Measurements from ENCODE around the gene PDCD10.

Gene PDCD10

GRCh38 chr3:167723025-167723512 lies 11.6 kb downstream of the PDCD10 start (continued):
- TF ChIP-seq ZNF518A (tag by site-specific recombination; conservative IDR thresholded peaks at IDR 0.05; ENCODE audit: low read depth) (no peak), ZNF302 (tag by site-specific recombination; IDR thresholded peaks at IDR 0.05; ENCODE audit: low read depth) (no peak)

GRCh38 chr3:167718582-167718981 lies 16.1 kb downstream of the PDCD10 start:
- H3K36me3 ChIP-seq (ENCODE audit: control insufficient read depth in 2 of 2, insufficient read depth in 1 of 2, low read length in 2 of 2) = peaks cover 0 to 42% of the 10 kb centered on the region in 2 experiments; a peak in 1 of 3 replicates
- CTCF ChIA-PET = no interaction called here
- H3K4me1 ChIP-seq (ENCODE audit: control insufficient read depth, insufficient read depth, low read length) = no peaks in the 10 kb centered on the region
- POLR2A ChIA-PET = no interaction called here
- no peak for TF ChIP-seq ZIC2 (tag by site-specific recombination; IDR thresholded peaks at IDR 0.05)
- 0 out of 2 replicates have a peak, but pooled peaks have one; percentile 12 for TF ChIP-seq ZNF280D (tag by site-specific recombination; IDR thresholded peaks at IDR 0.05)
- no peaks in the 10 kb centered on the region for H3K9me3 ChIP-seq (ENCODE audit: control insufficient read depth, insufficient read depth, low read depth, low read length)
- no peak overlapping the region for H3K4me3 ChIP-seq (ENCODE audit: low read depth, low read length)
- H3K27ac ChIP-seq (ENCODE audit: extremely low read depth, low read depth, low read length) = no peak overlapping the region

GRCh38 chr3:167716920-167717319 lies 17.8 kb downstream of the PDCD10 start:
- Histone ChIP-seq H3K9me3 (ENCODE audit: control insufficient read depth, insufficient read depth, low read depth, low read length) (no peaks in the 10 kb centered on the region), H3K4me3 (ENCODE audit: low read depth, low read length) (no peak overlapping the region), H3K36me3 (ENCODE audit: control insufficient read depth in 2 of 2, insufficient read depth in 1 of 2, low read length in 2 of 2) (peaks cover 0 to 42% of the 10 kb centered on the region in 2 experiments; a peak in 1 of 3 replicates), H3K27ac (ENCODE audit: extremely low read depth, low read depth, low read length) (no peak overlapping the region), H3K4me1 (ENCODE audit: control insufficient read depth, insufficient read depth, low read length) (no peaks in the 10 kb centered on the region)
- ChIA-PET CTCF (interaction anchor here (0.7 kb wide), 1 partner anchor 685 kb away, joined by 3 read pairs; no protein-coding TSS in a partner anchor), POLR2A (interaction anchor here (1.2 kb wide), 1 partner anchor 19 kb away, joined by 3 read pairs; the partner anchor contains the start of gene SERPINI1)
- no peak for TF ChIP-seq ZNF639 (tag by site-specific recombination; IDR thresholded peaks at IDR 0.05)
- no peak for TF ChIP-seq ZNF248 (tag by site-specific recombination; IDR thresholded peaks at IDR 0.05)
- no peak for TF ChIP-seq YY2 (tag by site-specific recombination; IDR thresholded peaks at IDR 0.05)
- TF ChIP-seq KLF10 (tag by site-specific recombination; IDR thresholded peaks at IDR 0.05) = no peak
- TF ChIP-seq OSR2 (tag by site-specific recombination; IDR thresholded peaks at IDR 0.05) = no peak
- TF ChIP-seq KLF1 (tag by site-specific recombination; IDR thresholded peaks at IDR 0.05) = no peak
- no peak for TF ChIP-seq ZBTB10 (tag by site-specific recombination; IDR thresholded peaks at IDR 0.05)
- TF ChIP-seq ZNF362 (tag by site-specific recombination; IDR thresholded peaks at IDR 0.05) = no peak
- no peak for TF ChIP-seq ZNF549 (tag by site-specific recombination; IDR thresholded peaks at IDR 0.05)
